ENCODE results near the gene MDFIC2.

DNA sequence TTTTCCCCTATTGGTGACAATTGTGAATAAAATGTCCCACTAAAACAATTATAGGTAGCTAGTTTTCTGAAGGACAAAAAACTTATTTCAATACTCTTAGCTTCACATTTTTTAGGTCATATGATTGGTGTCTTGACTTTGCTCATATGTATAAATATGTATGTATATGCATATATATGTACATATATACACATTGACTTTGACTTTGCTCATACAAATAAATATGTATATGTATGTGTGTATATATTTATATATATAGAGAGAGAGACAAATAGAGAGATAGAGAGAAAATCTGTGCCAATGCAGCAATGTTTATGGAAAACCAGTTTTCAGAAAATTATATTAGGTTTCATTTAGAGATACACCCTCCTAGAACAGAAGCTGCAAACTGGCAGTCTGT, 5.7 kb downstream of the MDFIC2 start:
- TF ChIP-seq POLR2AphosphoS5 (IDR thresholded peaks at IDR 0.05) (no peak), CTCF (IDR thresholded peaks at IDR 0.05) (no peak), EP300 (IDR thresholded peaks at IDR 0.05) (no peak)
